RWPE2 (cell line): Measurements from ENCODE around the gene PCF11.

Experiments
- ATAC-seq: fragments of 200-7000 bp; cut with Tn5 transposase; 3 replicates; pipeline ENCODE4 v1.9.1; 2021; ENCODE audit warnings: low read depth
- DNase-seq: peaks from one replicate; pipeline ENCODE4 v3.0.0-alpha.2; 2020; ENCODE audit warnings: low spot score
- H3K27ac ChIP-seq: fragments of 450-650 bp; 2 replicates; pipeline ENCODE4 v1.5.1; 2017; ENCODE audit warnings: mild to moderate bottlenecking; ENCODE audit not compliant: poor library complexity, severe bottlenecking
- H3K27me3 ChIP-seq: fragments of 250-450 bp; sonication (Bioruptor Pico); 2 replicates; pipeline ENCODE4 v1.5.1; 2021; ENCODE audit warnings: mild to moderate bottlenecking, moderate library complexity; ENCODE audit not compliant: insufficient read depth, poor library complexity, severe bottlenecking
- H3K36me3 ChIP-seq: fragments of 250-450 bp; sonication (Bioruptor Pico); 2 replicates; pipeline ENCODE4 v1.5.1; 2020; ENCODE audit warnings: low read depth, mild to moderate bottlenecking, moderate library complexity
- H3K4me1 ChIP-seq: fragments of 250-450 bp; sonication (Bioruptor Pico); 2 replicates; pipeline ENCODE4 v1.5.1; 2021; ENCODE audit warnings: mild to moderate bottlenecking, moderate library complexity; ENCODE audit not compliant: insufficient read depth, poor library complexity, severe bottlenecking
- H3K4me3 ChIP-seq: fragments of 250-450 bp; sonication (Bioruptor Pico); 2 replicates; pipeline ENCODE4 v1.5.1; 2021; ENCODE audit warnings: mild to moderate bottlenecking, moderate library complexity; ENCODE audit not compliant: severe bottlenecking
- H3K9me3 ChIP-seq: fragments of 250-450 bp; sonication (Bioruptor Pico); 2 replicates; pipeline ENCODE4 v1.5.1; 2021; ENCODE audit warnings: mild to moderate bottlenecking, moderate library complexity; ENCODE audit not compliant: severe bottlenecking
- CTCF ChIP-seq: fragments of 450-650 bp; IDR thresholded peaks from one replicate; pipeline ENCODE4 v1.5.1; 2017; ENCODE audit warnings: mild to moderate bottlenecking, moderate library complexity; ENCODE audit not compliant: poor library complexity, severe bottlenecking

PCF11 gene

GRCh38 chr11:83194281-83195142 lies 37.6 kb downstream of the PCF11 start:
- ATAC-seq (peak; percentile 71), DNase-seq (peak; percentile 66)
- Histone ChIP-seq H3K9me3 (no peaks in the 10 kb centered on the region), H3K4me1 (peaks cover 13% of the 10 kb centered on the region), H3K36me3 (peaks cover 37% of the 10 kb centered on the region), H3K27ac (peak overlapping the region; percentile 45), H3K4me3 (peak overlapping the region; percentile 83), H3K27me3 (no peaks in the 10 kb centered on the region)
- no peak for TF ChIP-seq CTCF

- Histone ChIP-seq H3K4me3 (peak overlapping the region; percentile 83), H3K4me1 (peaks cover 13% of the 10 kb centered on the region), H3K27me3 (no peaks in the 10 kb centered on the region), H3K9me3 (no peaks in the 10 kb centered on the region), H3K27ac (peak overlapping the region; percentile 45), H3K36me3 (peaks cover 37% of the 10 kb centered on the region)
- no peak for DNase-seq
- TF ChIP-seq CTCF: no peak
- ATAC-seq: no peak
These were observed 38.2 kb downstream of the PCF11 start for GRCh38 chr11:83195143-83195466.

GRCh38 chr11:83195649-83196048 lies 38.7 kb downstream of the PCF11 start:
- peaks cover 13% of the 10 kb centered on the region for H3K4me1 ChIP-seq
- no peak for DNase-seq
- H3K36me3 ChIP-seq: peaks cover 33% of the 10 kb centered on the region
- TF ChIP-seq CTCF: no peak
- H3K9me3 ChIP-seq: no peaks in the 10 kb centered on the region
- no peak for ATAC-seq
- H3K27ac ChIP-seq: no peak overlapping the region
- no peaks in the 10 kb centered on the region for H3K27me3 ChIP-seq
- peak overlapping the region; percentile 83 for H3K4me3 ChIP-seq

- Histone ChIP-seq H3K4me3 (no peak overlapping the region), H3K27me3 (no peaks in the 10 kb centered on the region), H3K27ac (no peak overlapping the region), H3K4me1 (peaks cover 5% of the 10 kb centered on the region), H3K36me3 (peaks cover 11% of the 10 kb centered on the region), H3K9me3 (no peaks in the 10 kb centered on the region)
- ATAC-seq: no peak
- TF ChIP-seq CTCF: no peak
- DNase-seq: no peak
These were observed 43.1 kb downstream of the PCF11 start for GRCh38 chr11:83200035-83200434.

- no peaks in the 10 kb centered on the region for H3K9me3 ChIP-seq
- no peak for ATAC-seq
- TF ChIP-seq CTCF: no peak
- no peak overlapping the region for H3K27ac ChIP-seq
- H3K27me3 ChIP-seq: no peaks in the 10 kb centered on the region
- H3K4me1 ChIP-seq: no peaks in the 10 kb centered on the region
- H3K36me3 ChIP-seq: peaks cover 31% of the 10 kb centered on the region
- no peak overlapping the region for H3K4me3 ChIP-seq
- DNase-seq: no peak
These were observed 48.8 kb downstream of the PCF11 start for GRCh38 chr11:83205608-83206185.
